H1 (cell line): Measurements from ENCODE around the gene SLC4A1. TPM values are rescaled to one million over a fixed set of nuclear protein-coding genes. Genes with fewer than 3 reads are reported as not detected.

Experiments
- CBX8 ChIP-seq: fragments of 300-800, 300-1000 bp; sonication (generic); IDR thresholded peaks from 2 replicates; pipeline ENCODE4 v1.7.1; 2016; ENCODE audit warnings: low read depth, low read length, borderline replicate concordance
- CEBPB ChIP-seq: IDR thresholded peaks from 2 replicates; pipeline ENCODE4 v1.6.1; 2012; ENCODE audit warnings: low read depth, low read length
- SIN3A ChIP-seq, 2 experiments: IDR thresholded peaks in 1 of 2; conservative IDR thresholded peaks in 1 of 2; 2 replicates each; pipeline ENCODE4 v1.6.1; 2011 to 2012; ENCODE audit warnings: low read length in 2 of 2, improper control_type of control experiment in 1 of 2, low read depth in 1 of 2, mild to moderate bottlenecking in 1 of 2
- polyA plus RNA-seq, 7 experiments: library from polyadenylated mRNA; depleted of rRNA in 3 of 7; stranded (reverse) in 5 of 7; unstranded in 2 of 7; fragments of >200 nt in 5 of 7; fragments of 200-250 nt in 2 of 7; gene quantifications; 1 replicate in 5 of 7; 2 replicates in 1 of 7; 4 replicates in 1 of 7; pipeline versions ENCODE4 v1.2.1 to v1.2.3, GENCODE V29; 2011 to 2013; ENCODE audit warnings: missing spikeins in 2 of 7, mixed read lengths in 2 of 7
- total RNA-seq: library from RNA; stranded (reverse); fragmentation: NEBNext Ultra II Directional; extraction: Animal tissue kit (Norgen Biotek cat#: 25700); gene quantifications from 2 replicates; pipeline ENCODE4 v1.2.1, GENCODE V29; 2021

The SLC4A1 gene
- total and polyA plus RNA-seq, 2 of the 8 experiments (the other 6 are each of a cell fraction or from before 2014, with no cell fraction given), result 0.08 TPM; not detected in 1

DNA sequence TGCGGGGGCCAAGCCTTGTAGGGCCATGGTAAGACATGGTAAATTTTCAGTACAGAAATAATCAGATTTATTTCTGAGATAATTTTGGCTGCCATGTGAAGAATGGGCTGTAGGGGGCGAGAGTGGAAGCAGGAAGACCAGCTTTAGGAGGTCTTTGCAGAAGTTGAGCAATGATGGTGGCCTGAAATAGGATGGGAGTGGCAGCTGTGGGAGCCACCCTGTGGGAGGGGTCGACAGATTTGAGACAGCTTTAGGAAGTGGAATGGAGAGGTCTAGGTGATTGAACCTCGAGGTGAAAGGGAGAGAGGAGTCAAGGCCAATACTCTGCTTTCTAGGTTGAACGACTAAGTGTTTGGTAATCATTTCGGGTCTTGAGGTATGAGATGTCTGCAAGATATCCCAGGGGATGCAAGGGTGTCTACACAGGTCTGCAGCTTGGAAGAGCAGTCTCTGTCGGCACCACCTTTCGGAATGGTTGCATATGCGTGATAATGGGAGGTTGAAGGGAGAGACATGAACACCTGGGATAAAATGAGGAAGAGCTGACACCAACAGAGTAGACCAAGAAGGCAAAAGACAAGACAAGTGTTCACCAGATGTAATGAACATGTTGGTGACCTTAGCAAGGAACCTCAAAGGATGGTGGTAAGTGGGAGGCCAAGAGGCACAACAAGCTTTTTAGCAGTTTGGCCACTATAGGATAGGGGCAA lies 64.0 kb downstream of the SLC4A1 start (continued):
- TF ChIP-seq SIN3A (conservative IDR thresholded peaks at IDR 0.05 in 1 of 2, IDR thresholded peaks at IDR 0.05 in 1 of 2; ENCODE audit: low read depth in 1 of 2, low read length in 2 of 2) (peak in 1 of 2 experiments; percentile 60; a peak in 1 of 4 replicates), CEBPB (peak; percentile 98), CBX8 (no peak)
- TF ChIP-seq, all 59 proteins: peak for 7
